HG02970 (cell line): ENCODE results near the gene IRAK1.

Experiments used
- ATAC-seq: cut with Tn5 transposase; IDR thresholded peaks from one replicate; pipeline ENCODE4 v1.9.1; 2021; ENCODE audit warnings: mild to moderate bottlenecking, moderate library complexity, moderate number of reproducible peaks; ENCODE audit not compliant: unreplicated experiment, low FRiP score

Gene IRAK1

GRCh38 chrX:154022108-154022507 is 2.4 kb upstream of the IRAK1 start:
- ATAC-seq: no peak

GRCh38 chrX:154021131-154021611 is 1.5 kb upstream of the IRAK1 start:
- ATAC-seq: no peak

- ATAC-seq: no peak
Observed at GRCh38 chrX:154020536-154021115, 924 bp upstream of the IRAK1 start.

GRCh38 chrX:154019061-154019621 is 561 bp downstream of the IRAK1 start:
- ATAC-seq: no peak

- no peak for ATAC-seq
Observed at GRCh38 chrX:154018518-154019060, 1.1 kb downstream of the IRAK1 start.

- ATAC-seq: no peak
Observed at GRCh38 chrX:154017766-154018517, 1.8 kb downstream of the IRAK1 start.

- no peak for ATAC-seq
Observed at GRCh38 chrX:154016366-154017076, 3.2 kb downstream of the IRAK1 start.

GRCh38 chrX:154015581-154016264 is 4.0 kb downstream of the IRAK1 start:
- ATAC-seq: no peak

- ATAC-seq: no peak
Observed at GRCh38 chrX:154014429-154015380, 5.0 kb downstream of the IRAK1 start.

- no peak for ATAC-seq
Observed at GRCh38 chrX:154013614-154014360, 5.9 kb downstream of the IRAK1 start.

- ATAC-seq: no peak
Observed at GRCh38 chrX:154013001-154013421, 6.7 kb downstream of the IRAK1 start.

GRCh38 chrX:154012336-154012991 is 7.2 kb downstream of the IRAK1 start:
- ATAC-seq: no peak

GRCh38 chrX:154011376-154012335 is 8.0 kb downstream of the IRAK1 start:
- ATAC-seq: no peak

GRCh38 chrX:154010330-154011087 is 9.2 kb downstream of the IRAK1 start:
- ATAC-seq: no peak

- ATAC-seq: no peak
Observed at GRCh38 chrX:154008521-154008920, 11.2 kb downstream of the IRAK1 start.

GRCh38 chrX:154006947-154007346 is 12.8 kb downstream of the IRAK1 start:
- ATAC-seq: no peak
